Spleen (tissue), 7 donors: ENCODE data around the gene NEK10.

Experiments
- POLR2A ChIP-seq, 3 donors: fragments of 450-650 bp; IDR thresholded peaks; one replicate each; pipeline ENCODE4 v1.5.1; 2017; ENCODE audit warnings: antibody characterized with exemption in 3 of 3, mild to moderate bottlenecking in 1 of 3
- POLR2AphosphoS5 ChIP-seq, 3 donors: sonication (generic); formaldehyde crosslinking; IDR thresholded peaks; one replicate each; pipeline ENCODE4 v1.5.1; 2017; ENCODE audit warnings: antibody characterized with exemption in 3 of 3
- TF ChIP-seq, protein P1 (sequence below), 11 experiments: fragments of 200-600 bp in 7 of 11; fragments of 450-650 bp in 4 of 11; sonication (generic) in 4 of 11; IDR thresholded peaks in 8 of 11; conservative IDR thresholded peaks in 3 of 11; 1 replicate in 7 of 11; 2 replicates in 4 of 11; pipeline versions ENCODE4 v1.4.0 to v1.8.0; 2016 to 2021; ENCODE audit warnings: antibody characterized with exemption in 11 of 11, inconsistent platforms in 4 of 11, mild to moderate bottlenecking in 1 of 11
- donor health status: DM: no; HTN: no; CAD: no; lungs with moderate emphysema.
- donor health status: DM: no; HTN: no; CAD: no.
- donor health status: DM: no; HTN: no; CAD: no.

DNA sequence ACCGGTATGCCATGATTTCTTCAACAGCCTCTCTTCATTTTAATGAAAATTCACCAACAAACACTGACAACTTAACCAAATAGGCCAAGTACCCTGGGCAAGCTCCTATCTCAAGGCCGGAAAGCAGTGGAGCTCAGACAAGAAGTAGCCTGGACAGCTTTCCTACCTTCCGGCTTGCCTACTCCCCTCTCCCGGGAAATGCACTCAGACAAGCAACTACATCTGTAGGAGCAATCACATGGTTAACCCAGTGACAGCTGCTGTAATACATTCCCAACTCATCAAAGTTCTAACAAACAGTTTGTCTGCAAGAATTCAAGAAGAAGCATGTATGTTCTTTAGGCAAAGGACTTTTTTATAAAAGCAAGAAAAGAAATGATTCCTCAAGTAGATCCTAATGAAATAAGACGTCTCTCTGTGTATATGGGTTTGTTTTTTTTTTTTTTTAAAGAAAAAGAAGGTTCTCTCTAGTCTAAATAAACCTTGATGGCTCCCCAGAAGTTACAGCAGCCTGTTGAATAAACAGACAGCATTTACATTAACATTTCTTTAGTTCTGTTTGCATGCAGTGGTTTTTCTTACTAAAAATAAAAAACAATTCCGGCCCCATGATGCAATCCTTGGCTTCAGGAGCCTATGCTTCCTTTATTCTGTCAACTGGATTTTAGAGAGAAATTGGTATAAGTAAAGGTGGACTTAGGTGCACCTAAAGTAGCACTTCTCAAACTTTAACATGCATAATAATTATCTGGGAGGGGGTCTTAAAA, 278.7 kb downstream of the NEK10 start:
- TF ChIP-seq, protein P1, sequence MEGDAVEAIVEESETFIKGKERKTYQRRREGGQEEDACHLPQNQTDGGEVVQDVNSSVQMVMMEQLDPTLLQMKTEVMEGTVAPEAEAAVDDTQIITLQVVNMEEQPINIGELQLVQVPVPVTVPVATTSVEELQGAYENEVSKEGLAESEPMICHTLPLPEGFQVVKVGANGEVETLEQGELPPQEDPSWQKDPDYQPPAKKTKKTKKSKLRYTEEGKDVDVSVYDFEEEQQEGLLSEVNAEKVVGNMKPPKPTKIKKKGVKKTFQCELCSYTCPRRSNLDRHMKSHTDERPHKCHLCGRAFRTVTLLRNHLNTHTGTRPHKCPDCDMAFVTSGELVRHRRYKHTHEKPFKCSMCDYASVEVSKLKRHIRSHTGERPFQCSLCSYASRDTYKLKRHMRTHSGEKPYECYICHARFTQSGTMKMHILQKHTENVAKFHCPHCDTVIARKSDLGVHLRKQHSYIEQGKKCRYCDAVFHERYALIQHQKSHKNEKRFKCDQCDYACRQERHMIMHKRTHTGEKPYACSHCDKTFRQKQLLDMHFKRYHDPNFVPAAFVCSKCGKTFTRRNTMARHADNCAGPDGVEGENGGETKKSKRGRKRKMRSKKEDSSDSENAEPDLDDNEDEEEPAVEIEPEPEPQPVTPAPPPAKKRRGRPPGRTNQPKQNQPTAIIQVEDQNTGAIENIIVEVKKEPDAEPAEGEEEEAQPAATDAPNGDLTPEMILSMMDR (IDR thresholded peaks at IDR 0.05 in 8 of 11, conservative IDR thresholded peaks at IDR 0.05 in 3 of 11): no peak
- TF ChIP-seq POLR2A (IDR thresholded peaks at IDR 0.05) (no peak), POLR2AphosphoS5 (IDR thresholded peaks at IDR 0.05) (no peak)
